Activated T-helper 9 cell treated with anti-CD3 and anti-CD28 coated beads, Interleukin-2, amount 50 U/mL, for 16 hours (primary cell): ENCODE data around the gene CCDC91.
"Not testable (repeated sequence)": the region's sequence is repeated elsewhere in the genome, so short reads cannot be mapped to it uniquely, and the experiment has no call there.

Experiments
- DNase-seq: peaks from one replicate; pipeline ENCODE4 v3.0.0-alpha.2; 2020; ENCODE audit warnings: low read depth

The CCDC91 gene

DNA sequence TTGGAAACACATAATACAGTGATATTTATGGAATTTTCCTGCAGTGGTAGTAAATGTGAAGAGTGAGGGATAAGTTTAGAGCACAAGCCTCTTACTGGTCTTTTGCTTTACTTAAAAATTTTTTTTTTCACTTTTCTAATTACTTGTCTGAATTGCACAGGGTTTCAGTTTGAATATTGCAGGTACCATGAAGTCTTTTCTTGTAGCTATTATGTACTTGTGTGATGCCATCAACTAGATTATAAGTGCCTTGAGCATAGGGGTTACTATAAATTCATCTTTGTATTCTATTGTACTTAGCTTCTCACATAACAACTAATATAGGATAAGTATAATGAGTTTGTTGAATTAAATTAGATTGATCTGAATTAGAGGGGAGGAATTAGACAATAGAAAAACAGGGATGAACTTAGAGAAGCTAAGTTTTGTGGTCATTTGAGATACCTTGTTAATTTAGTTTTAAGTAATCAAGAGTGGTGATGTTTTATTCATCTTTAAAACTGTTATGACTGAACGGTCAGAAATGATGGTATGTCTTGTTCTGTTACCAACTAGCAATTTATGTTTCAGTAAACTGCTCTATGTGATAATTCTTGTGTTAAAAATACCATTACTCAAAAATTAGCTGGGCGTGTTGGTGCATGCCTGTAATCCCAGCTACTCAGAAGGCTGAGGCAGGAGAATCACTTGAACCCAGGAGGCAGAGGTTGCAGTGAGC is 42.1 kb downstream of the CCDC91 start:
- DNase-seq = no peak

DNA sequence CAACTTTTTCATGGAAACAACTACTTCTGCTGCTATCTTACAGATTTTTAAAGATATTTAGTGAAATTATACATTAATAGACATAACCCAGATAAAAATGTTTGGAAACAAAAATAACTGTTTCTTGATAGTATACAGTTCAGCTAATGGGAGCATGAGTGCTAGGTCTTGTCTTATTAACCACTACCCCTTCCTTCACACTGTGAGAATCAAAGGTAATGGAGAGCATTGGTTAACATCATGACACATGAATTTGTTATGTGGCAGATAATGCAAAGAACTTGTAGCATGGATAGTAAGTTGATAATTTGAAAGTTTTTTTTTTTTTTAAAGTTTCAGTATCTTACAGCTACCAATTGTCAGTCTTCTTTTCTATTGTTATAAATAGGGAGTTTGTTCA is 44.2 kb downstream of the CCDC91 start:
- DNase-seq = no peak

DNA sequence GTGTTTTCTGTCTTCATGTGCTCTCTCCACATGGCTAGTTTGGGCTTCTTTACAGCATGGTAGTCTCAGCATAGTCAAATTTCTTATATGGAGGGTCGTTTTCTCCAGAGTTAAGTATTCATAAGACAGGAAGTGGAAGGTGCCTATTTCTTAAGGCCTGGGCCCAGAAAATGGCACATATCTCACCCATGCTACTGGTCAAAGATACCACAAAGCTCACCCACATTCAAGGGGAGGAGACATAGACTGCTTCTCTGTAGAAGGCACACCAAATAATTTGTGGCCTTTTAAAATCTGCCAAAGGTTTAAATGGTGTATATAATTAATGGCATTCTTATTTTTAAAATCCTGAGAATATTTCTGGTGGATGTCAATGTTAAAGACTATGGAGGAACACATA is 44.8 kb downstream of the CCDC91 start:
- no peak for DNase-seq

DNA sequence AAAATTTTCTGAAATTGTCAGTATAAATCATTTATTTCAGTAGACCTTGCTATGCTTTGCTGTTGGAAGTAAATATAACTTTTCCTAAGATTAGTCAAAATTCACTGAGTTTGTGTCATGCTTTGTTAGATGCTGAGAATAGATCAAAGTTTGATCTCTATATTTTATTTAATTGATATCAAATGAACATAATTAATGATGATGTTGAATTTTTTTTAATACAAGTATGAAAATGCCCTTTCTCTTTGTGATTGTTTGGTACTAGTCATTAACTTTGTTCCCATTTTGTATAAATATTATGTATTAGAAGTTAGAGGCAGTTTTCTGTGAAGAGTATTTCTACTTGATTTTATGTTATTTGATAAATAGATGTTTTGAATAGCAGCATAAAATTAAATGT is 45.7 kb downstream of the CCDC91 start:
- DNase-seq = no peak

DNA sequence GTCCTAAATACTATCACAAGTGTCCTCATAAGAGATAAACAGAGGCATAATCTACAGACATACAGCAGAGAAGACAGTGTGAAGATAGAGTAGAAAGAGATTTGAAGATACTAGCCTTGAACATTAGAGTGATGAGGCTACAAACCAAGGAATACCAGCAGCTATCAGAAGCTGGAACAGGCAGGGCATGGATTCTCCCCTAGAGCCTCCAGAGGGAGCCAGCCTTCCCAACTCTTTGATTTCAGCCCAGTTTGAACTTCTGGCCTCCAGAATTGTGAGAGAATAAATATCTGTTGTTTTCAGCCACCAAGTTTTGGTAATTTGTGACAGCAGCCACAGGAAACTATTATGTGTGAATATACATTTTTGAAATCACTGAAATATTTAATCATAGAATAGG is 47.2 kb downstream of the CCDC91 start:
- no peak for DNase-seq

DNA sequence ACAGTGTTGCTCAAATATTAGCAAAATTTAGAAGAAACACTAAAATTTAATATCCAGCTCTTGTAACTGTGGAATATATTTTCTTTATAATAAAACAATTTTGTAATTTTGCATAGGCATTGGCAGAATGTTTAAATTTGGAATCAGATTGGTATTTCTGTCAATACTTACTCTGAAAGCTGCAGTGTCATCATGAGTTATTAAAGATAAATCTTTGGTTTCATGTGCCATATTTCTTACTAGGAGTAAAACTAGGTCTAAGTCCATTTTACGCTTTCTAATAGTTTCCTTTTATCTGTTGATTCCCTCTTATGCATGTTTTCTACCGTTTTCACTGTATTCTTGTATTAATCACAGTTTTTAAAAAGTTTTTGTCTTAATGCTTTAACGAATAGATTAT is 49.7 kb downstream of the CCDC91 start:
- DNase-seq = no peak

DNA sequence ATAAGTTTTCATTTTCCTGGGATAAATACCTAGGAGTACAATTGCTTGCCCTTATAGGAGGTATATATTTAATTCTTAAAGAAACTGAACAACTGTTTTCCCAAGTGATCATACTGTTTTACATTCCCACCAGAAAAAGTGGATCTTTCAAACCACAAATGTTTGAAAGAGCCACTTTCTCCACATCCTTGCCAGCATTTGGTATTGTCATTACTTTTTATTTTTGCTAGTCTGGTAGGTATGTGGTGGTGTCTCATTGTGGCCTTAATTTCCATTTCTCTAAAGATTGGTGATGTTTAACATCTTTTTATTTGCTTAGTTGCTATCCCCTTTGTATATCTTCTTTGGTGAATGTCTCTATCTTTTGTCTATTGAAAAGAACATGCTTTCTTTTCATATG is 50.6 kb downstream of the CCDC91 start:
- no peak for DNase-seq

DNA sequence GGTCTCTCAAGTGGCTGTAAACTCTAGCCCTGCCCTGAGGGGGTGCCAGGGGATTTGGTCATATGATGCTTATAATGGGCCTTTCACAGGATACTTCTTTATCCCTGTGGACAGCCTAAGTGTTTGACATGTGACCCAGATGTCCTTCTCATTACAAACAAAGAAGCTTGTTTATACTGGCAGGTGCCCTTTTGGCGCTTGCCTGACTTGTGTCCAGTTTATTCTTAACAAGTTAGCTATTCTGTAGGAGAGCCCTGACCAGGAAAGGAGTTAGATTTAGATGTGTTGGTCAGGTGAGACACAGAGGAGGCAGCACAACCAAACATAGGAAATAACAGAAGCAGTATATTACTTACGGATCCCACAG is 51.9 kb downstream of the CCDC91 start:
- no peak for DNase-seq

DNA sequence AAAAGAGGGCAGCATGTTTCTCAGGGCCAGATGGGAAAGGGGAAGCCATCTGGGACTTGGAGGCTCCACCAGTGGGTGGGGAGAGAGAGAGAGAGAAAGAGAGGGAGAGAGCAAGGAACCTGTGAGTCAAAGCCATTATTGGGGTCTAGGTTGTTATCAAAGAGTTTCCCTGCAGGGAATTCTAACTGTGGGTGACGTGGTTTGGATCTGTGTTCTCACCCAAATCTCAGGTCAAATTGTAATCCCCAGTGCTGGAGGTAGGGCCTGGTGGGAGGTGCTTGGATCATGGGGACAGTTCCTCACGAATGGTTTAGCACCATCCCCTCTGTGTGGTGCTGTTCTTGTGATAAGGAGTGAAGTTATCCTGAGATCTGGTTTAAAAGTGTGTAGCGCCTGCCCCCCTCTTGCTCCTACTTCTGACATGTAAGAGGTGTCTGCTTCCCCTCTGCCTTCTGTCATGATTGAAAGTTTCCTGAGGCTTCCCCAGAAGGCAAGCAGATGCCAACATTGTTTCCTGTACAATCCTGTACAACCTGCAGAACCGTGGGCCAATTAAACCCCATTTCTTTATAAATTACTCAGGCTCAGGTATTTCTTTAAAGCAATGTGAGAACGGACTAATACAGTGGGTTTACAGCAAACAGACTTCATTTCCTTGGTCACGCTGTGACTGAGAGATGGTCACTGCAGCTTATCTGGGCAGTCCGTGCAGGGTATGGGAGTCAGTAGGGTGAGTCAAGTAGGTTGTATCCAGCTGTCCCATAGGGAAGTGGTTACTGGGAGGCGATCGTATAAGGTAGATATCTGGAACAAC is 52.4 kb downstream of the CCDC91 start:
- no peak for DNase-seq

DNA sequence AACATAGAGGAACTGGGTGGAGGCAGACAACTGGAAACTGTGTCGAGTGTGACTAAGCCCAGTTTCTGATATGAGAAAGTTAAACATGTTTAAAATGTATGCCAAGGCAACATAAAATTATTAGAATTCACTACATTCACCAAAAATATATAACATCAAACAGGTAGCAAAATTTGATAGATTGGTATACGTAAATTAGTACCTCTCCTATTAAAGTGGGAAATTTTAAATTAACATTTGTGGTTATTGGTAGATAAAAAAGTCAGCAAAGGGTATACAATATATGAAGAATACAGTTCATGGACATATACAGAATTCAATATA is 53.0 kb downstream of the CCDC91 start:
- no peak for DNase-seq

DNA sequence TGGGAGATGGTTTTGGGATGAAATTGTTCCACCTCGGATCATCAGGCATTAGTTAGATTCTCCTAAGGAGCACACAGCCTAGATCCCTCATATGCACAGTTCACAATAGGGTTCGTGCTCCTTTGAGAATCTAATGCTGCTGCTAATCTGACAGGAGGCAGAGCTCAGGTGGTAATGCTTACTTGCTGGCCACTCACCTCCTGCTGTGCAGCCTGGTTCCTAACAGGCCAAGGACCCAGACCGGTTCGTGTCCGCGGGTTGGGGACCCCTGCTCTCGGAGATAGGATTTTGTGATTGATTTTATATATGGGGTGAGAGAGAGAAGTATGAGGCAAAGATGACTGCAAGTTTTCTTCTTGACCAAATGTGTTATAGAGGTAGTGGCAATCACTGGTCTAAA is 57.5 kb downstream of the CCDC91 start:
- no peak for DNase-seq

DNA sequence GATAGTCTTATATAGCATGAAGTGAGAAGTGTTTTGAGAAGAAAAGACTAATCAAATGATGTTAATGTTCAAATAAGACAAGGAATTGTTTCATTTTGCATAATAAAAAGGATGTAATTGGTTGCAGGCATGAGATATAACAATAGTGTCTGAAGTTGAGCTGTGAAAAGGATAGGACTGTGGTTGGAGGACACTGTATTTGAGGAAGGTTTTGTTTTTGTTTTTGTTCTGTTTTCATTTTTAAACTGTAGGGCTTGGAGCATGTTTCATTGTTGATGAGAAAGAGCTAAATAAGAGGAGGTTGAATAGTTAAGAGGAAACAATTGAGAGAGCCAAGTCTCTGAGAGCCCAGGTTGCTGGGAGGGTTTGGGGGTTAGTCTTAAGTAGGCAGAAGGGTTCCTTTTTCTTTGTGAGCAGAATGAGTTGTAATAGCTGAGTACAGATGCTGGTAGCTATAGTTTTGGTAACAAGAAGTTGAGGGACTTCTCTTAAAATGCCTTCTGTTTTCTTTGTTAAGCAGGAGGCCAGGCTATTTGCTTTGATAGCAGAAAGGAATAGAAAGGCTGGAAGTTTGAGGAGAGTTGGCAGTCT is 58.4 kb downstream of the CCDC91 start:
- DNase-seq = no peak

DNA sequence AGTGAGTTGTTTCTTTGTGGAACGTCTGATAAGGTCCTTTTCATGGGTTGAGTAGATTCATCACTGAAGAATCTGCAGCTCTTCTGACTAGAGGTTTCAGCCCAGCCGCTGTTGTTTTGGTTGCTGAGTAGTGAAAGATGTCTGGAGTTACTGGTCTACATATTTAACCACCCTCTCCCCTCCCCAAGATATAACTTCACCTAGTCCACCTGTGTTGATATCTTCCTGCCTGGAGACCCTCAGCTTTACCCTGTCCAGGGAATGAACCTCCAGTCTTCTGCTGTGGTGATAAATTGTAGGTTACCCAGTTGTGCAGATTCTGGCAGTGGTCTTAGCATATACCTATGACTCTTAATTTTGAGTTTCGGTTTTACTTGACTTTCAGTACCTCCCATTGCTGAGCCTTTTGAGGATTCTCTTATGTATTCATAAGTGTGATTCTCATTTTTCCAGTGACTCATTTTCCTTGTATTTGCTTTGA is 62.9 kb downstream of the CCDC91 start:
- peak; percentile 11 for DNase-seq

DNA sequence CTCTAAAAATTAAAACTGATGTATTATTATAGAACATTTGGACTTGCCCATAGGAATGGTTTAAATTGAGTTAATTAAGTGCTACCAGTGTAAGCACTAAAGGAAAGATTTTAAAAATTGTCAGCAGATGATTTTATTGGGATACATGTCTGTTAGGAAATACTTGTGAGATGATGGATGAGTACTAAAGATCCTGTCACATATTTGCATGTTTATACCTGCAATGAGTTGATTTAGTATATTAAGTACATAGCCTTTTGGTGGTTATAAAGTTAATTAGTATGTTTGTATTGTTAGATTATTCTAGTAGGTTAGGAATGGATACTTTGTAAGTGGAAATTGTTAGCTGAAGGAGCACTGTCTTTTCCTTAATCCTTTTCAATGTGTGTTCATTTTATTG is 67.2 kb downstream of the CCDC91 start:
- DNase-seq = no peak

DNA sequence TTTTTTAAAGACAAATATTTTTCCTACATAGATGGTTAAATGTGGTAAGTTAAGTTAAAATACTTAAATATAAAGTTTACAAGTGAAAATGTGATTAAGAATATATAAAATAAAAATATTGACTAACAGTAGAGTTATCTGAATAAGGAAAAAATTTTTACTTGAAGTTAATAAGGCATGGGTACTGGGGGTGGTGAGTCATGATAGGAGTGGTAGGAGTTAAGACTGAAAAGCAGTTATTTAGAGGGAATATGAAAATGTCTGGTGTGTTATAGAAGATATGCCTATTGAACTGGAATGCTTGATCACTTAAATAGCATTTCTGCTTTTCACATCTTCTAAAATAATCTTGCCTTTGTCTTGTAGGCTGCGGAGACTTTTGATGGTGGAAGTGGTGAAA is 68.7 kb downstream of the CCDC91 start:
- DNase-seq = no peak

DNA sequence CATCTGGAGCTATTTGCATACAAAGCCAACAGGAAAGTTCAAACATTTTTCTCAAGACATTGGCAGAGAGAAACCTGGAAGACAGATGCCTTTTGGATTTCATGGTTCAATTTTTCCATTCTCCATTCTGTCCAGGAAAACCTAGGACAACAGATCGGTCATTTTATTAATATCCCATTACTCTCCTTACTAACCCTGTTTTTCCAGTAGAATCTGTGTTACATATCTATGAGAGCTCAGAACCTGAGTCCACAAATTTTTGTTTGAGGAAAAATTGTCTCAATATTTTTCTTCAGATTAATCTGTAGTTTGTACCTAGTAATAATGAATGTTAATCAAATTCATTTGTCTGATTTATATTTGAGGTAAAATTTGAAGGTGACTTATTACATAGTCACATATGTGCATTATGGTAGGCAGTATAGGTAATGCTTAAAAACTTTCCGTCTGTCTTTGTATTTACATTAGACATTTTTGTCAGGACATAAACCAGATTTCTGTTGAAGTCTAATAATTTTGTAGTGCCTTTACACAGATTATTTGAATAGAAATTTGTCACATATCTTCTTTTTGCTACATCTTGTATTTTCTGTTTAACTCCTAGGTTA is 75.3 kb downstream of the CCDC91 start:
- DNase-seq = no peak

DNA sequence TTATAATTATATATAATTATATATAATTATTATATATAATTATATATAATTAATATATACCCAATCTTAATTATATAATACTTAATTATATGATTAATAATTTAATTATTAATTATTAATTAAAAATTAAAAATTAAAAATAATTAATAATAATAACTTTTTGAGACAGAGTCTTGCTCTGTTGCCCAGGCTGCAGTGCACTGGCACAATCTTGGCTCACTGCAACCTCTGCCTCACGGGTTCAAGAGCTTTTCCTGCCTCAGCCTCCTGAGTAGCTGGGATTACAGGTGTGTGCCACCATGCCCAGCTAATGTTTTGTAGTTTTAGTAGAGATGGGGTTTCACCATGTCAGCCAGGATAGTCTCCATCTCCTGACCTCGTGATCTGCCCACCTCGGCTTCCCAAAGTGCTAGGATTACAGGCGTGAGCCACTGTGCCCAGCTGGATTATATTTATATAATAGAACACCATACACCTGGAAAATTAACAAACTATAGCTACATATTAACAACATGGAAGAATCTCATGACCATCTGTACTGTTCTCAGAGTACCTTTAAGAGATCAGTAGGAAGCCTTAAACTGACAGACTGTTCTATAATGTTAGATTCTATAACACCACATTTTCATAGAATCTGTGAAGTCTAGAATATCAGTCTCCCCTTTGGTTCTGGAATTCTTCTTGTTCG is 77.8 kb downstream of the CCDC91 start:
- DNase-seq = not testable (repeated sequence)

DNA sequence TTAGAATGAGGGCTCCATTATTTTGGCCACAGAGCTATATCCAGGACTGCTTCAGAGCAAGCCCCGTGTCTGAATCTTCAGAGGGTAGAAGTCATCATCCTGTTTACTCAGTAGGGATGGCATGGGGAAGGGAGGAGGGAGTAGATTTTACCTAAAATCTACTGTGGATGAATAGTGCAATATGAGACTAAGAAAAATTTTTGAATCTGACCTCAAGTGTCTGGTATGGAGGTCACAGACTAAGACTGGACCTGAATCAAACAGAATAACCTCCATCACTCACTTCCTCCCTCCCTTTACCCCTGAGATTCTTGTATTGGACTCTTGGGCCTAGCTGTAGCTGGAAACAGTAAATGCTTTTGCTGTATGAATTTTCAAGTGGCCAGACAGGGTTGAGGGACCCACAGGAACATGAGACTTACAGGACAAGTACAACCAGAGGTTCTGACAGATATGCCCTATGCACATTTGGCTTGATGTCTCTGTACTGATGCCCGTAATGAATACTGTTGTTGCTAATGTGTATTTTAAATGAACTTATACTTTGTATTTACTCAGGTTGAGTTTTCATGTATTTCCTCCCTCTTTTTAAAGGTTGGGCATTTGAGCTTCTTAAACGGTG is 78.5 kb downstream of the CCDC91 start:
- DNase-seq = no peak

DNA sequence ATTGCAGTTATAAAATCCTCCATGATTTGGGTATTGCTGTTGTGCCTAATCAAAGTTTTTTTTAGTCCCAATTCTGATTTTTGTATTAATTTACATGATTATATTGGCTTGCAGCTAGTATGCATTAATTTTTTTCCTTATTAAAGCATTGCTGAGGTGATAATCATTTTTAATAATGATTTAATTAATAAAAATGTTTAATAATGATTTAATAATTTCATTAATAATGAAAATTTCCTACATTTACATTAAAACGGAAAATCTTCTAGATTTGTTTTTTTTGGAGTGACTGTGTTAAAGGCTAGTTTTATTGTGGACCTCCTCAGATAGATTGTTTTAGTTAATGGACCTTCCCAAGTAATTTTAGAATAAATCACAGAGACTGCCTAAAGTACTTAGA is 79.6 kb downstream of the CCDC91 start:
- DNase-seq = no peak

DNA sequence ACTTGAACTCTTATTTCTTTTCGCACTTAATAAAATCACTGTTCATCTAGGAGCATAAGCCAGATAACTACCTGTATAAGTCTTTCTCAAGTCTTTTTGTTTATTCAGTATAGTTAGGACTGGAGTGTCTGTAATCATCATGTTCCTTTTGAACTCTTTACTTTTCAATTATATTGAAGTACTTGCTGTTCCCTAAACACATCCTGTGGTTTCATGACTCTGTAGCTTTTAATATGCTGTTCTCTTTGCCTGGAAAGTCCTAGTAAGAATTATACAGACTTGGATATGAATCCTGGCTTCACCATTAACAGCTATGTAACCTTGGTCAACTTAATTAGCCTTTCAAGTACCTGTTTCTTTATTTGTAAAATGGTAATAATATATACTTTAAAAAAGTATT is 88.2 kb downstream of the CCDC91 start:
- no peak for DNase-seq

DNA sequence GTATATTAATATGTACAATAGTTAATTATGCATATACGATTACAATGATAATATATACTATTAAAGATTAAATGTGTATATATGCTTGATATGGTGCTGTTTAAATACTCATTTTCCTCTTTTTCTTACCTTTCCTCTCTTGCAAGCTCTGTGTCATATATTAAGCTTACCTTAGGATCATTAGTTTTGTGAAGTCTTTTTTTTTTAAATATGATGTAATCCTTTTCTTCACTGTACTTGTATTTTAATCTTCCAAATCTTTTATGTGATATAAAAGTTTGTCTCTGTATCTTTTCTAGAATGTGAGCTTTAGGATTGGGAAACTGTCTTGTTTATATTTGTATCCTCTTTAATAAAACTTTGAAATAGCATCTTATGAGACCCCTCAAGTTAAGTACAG is 88.7 kb downstream of the CCDC91 start:
- DNase-seq = no peak

DNA sequence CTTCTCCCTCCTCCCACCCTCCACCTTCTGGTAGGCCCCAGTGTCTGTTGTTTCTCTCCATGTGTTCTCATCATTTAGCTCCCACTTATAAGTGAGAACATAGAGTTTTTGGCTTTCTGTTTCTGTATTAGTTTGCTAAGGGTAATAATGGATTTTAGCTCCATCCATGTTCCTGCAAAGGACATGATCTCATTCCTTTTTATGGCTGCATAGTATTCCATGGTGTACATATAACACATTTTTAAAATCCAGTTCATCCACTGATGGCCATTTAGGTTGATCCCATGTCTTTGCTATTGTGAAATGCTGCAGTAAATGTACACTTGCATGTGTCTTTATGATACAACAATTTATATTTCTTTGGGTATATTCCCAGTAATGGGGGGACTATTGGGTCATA is 96.1 kb downstream of the CCDC91 start:
- no peak for DNase-seq
